HepG2 (cell line): ENCODE measurements around the gene SDK1.

ENCODE experiments used
- HNRNPUL1 ChIP-seq: fragments of 200-400 bp; formaldehyde crosslinking; IDR thresholded peaks from 2 replicates; pipeline ENCODE4 v1.6.1; 2017; ENCODE audit warnings: low read depth, mild to moderate bottlenecking, low read length, moderate library complexity
- MEIS1 ChIP-seq: sonication (generic); formaldehyde crosslinking; IDR thresholded peaks from 2 replicates; pipeline ENCODE4 v1.9.0; 2021; ENCODE audit warnings: mild to moderate bottlenecking, missing genetic modification reagents, moderate library complexity, borderline replicate concordance
- NCOA5 ChIP-seq: sonication (generic); formaldehyde crosslinking; IDR thresholded peaks from 2 replicates; pipeline ENCODE4 v1.4.0; 2020; ENCODE audit warnings: missing genetic modification reagents
- ZNF12 ChIP-seq: sonication (generic); formaldehyde crosslinking; IDR thresholded peaks from 2 replicates; pipeline ENCODE4 v1.5.0; 2020; ENCODE audit warnings: missing genetic modification reagents
- TF ChIP-seq, protein P1 (sequence below): sonication (generic); formaldehyde crosslinking; IDR thresholded peaks from 2 replicates; pipeline ENCODE4 v1.5.0; 2020; ENCODE audit warnings: mild to moderate bottlenecking, missing genetic modification reagents, moderate library complexity

DNA sequence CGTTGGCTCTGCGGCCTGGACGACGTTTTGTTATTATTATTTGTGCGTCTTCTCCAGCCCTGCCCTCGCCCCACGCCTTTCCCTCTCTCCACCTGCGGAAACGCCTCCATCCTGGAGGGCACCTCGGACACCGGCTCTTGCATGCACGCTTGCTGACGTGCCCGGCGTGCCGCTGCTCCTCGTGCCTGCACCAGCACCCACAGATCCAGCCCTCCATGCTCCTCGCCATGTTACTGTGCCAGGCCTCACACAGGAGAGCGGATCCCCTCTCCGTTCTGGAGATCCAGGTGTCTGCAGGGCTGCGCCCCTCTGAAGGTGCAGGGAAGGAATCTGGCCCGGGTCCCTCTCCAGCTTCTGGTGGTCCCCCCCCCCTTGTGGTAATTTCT, 1007.1 kb downstream of the SDK1 start:
- TF ChIP-seq HNRNPUL1 = no peak
- TF ChIP-seq, protein P1, sequence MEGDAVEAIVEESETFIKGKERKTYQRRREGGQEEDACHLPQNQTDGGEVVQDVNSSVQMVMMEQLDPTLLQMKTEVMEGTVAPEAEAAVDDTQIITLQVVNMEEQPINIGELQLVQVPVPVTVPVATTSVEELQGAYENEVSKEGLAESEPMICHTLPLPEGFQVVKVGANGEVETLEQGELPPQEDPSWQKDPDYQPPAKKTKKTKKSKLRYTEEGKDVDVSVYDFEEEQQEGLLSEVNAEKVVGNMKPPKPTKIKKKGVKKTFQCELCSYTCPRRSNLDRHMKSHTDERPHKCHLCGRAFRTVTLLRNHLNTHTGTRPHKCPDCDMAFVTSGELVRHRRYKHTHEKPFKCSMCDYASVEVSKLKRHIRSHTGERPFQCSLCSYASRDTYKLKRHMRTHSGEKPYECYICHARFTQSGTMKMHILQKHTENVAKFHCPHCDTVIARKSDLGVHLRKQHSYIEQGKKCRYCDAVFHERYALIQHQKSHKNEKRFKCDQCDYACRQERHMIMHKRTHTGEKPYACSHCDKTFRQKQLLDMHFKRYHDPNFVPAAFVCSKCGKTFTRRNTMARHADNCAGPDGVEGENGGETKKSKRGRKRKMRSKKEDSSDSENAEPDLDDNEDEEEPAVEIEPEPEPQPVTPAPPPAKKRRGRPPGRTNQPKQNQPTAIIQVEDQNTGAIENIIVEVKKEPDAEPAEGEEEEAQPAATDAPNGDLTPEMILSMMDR = no peak
- TF ChIP-seq NCOA5 (CRISPR knock-in tag) = no peak
- TF ChIP-seq MEIS1 (CRISPR knock-in tag) = no peak
- TF ChIP-seq ZNF12 (CRISPR knock-in tag) = no peak
